Measurements from ENCODE around the gene TMCC2.

The TMCC2 gene

DNA sequence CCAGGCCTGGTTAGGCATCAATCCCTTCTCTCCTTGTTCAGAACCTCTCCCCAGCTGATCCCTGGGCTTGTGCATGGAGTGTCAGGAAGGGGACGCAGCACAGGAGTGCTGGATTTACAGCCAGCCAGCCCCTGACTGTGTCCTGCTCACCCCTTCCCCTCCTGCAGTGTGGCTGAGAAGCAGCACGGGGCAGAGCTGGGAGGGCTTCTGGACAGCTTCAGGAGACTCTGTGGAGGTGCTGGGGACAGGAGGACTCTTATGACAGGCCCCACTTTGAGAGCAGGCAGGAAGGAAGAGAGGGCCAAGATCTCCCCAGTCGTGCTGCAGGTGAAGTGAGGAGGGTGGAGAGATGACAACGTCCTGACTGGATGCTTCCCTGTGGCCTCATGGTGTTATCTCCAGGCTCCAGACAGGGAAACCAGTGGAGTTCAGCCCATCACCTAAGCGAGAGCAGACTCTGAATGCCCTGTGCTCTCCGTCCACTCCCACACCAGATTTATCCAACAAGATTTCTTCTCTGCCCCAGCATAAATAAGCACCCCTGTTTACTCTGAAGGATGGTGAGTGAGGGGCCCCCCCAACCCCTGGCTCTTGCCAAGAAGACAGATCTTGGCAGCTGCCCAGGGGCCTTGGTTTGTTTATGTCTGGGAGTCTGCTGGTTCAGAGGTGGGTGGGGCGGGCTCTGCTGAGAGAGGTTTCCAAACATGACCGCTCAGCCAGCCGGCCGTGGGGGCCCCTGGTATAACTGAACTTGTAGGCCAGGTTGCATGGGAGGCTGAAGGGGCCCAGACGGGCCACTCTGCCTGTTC, 21.3 kb downstream of the TMCC2 start:
- H4K91ac ChIP-seq (ENCODE audit: low read depth, low read length), result no peak overlapping the region
- DNase-seq, result no peak
- no peak overlapping the region for H2BK12ac ChIP-seq (ENCODE audit: low read length)
- H4K8ac ChIP-seq (ENCODE audit: low read depth, low read length), result no peak overlapping the region
- no peak overlapping the region for H3K18ac ChIP-seq (ENCODE audit: low read length)
- H2BK5ac ChIP-seq (ENCODE audit: low read depth, low read length, poor library complexity), result no peak overlapping the region
- no peak overlapping the region for H2AFZ ChIP-seq (ENCODE audit: insufficient read depth, low read length, poor library complexity)
- no peak overlapping the region for H4K12ac ChIP-seq (ENCODE audit: low read depth, low read length)
- H2BK120ac ChIP-seq (ENCODE audit: insufficient read depth, low read length, poor library complexity), result no peak overlapping the region
- no peaks in the 10 kb centered on the region for H3K36me3 ChIP-seq (ENCODE audit: control insufficient read depth in 1 of 2, insufficient read depth in 2 of 2, low read length in 2 of 2)
- H3K4me2 ChIP-seq (ENCODE audit: low read length), result no peak overlapping the region
- H2AK5ac ChIP-seq (ENCODE audit: low read length), result no peak overlapping the region
- no peaks in the 10 kb centered on the region for H3K79me1 ChIP-seq (ENCODE audit: low read length)
- no peak overlapping the region for H3K27ac ChIP-seq (ENCODE audit: low read depth, low read length)
- H3K4me3 ChIP-seq (ENCODE audit: low read depth, low read length), result no peak overlapping the region
- H3K27me3 ChIP-seq (ENCODE audit: insufficient read depth, low read length), result no peaks in the 10 kb centered on the region
- H3K9ac ChIP-seq (ENCODE audit: low read length), result no peak overlapping the region
- no peaks in the 10 kb centered on the region for H3K79me2 ChIP-seq (ENCODE audit: control insufficient read depth, insufficient read depth, low read length, poor library complexity)
- H3K4ac ChIP-seq (ENCODE audit: low read depth, low read length), result no peak overlapping the region
- WGBS (ENCODE audit: extremely low coverage, insufficient coverage, insufficient read length), result no CpG with 5 or more reads among the region's 11 CpGs
- no peak overlapping the region for H3K14ac ChIP-seq (ENCODE audit: low read length)
- peak overlapping the region; percentile 38 for H3K23ac ChIP-seq (ENCODE audit: low read length)
- H3K4me1 ChIP-seq (ENCODE audit: control insufficient read depth in 1 of 2, insufficient read depth in 2 of 2, low read length in 2 of 2), result peaks cover 0 to 4% of the 10 kb centered on the region in 2 experiments
- H3K9me3 ChIP-seq (ENCODE audit: insufficient read depth, low read depth, low read length), result no peaks in the 10 kb centered on the region

DNA sequence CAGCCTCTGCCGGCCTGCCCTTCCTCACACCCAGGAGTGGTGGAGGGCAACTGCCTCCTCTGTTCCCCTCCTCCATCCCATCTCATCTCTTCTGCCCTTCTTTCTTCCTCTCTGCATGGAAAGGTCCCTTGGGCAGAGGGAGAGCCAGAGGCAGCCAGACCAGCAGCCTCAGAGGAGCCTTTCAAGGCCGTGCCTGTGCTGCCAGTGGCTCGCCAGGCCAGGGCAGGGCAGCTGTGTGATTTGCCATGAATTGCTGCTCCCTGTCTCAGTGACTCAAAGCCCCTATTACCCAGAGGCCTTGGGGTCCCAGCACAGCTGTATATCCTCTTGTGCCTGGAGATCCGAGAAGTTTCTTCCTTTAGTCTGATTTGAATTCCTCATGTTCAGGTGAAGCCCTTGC, 21.9 kb downstream of the TMCC2 start:
- H3K4me2 ChIP-seq (ENCODE audit: low read length), result no peak overlapping the region
- H3K9me3 ChIP-seq (ENCODE audit: insufficient read depth, low read depth, low read length), result no peaks in the 10 kb centered on the region
- no peak overlapping the region for H3K4me3 ChIP-seq (ENCODE audit: low read depth, low read length)
- peaks cover 0 to 4% of the 10 kb centered on the region in 2 experiments for H3K4me1 ChIP-seq (ENCODE audit: control insufficient read depth in 1 of 2, insufficient read depth in 2 of 2, low read length in 2 of 2)
- no peaks in the 10 kb centered on the region for H3K79me2 ChIP-seq (ENCODE audit: control insufficient read depth, insufficient read depth, low read length, poor library complexity)
- H3K14ac ChIP-seq (ENCODE audit: low read length), result no peak overlapping the region
- H3K4ac ChIP-seq (ENCODE audit: low read depth, low read length), result no peak overlapping the region
- no peak overlapping the region for H3K23ac ChIP-seq (ENCODE audit: low read length)
- no peak overlapping the region for H3K9ac ChIP-seq (ENCODE audit: low read length)
- no peaks in the 10 kb centered on the region for H3K79me1 ChIP-seq (ENCODE audit: low read length)
- H2AK5ac ChIP-seq (ENCODE audit: low read length), result no peak overlapping the region
- no peak overlapping the region for H2BK120ac ChIP-seq (ENCODE audit: insufficient read depth, low read length, poor library complexity)
- H4K91ac ChIP-seq (ENCODE audit: low read depth, low read length), result no peak overlapping the region
- H4K8ac ChIP-seq (ENCODE audit: low read depth, low read length), result no peak overlapping the region
- no peaks in the 10 kb centered on the region for H3K27me3 ChIP-seq (ENCODE audit: insufficient read depth, low read length)
- no CpG with 5 or more reads among the region's 4 CpGs for WGBS (ENCODE audit: extremely low coverage, insufficient coverage, insufficient read length)
- H3K36me3 ChIP-seq (ENCODE audit: control insufficient read depth in 1 of 2, insufficient read depth in 2 of 2, low read length in 2 of 2), result no peaks in the 10 kb centered on the region
- DNase-seq, result no peak
- no peak overlapping the region for H2AFZ ChIP-seq (ENCODE audit: insufficient read depth, low read length, poor library complexity)
- H2BK5ac ChIP-seq (ENCODE audit: low read depth, low read length, poor library complexity), result no peak overlapping the region
- no peak overlapping the region for H3K27ac ChIP-seq (ENCODE audit: low read depth, low read length)
- H4K12ac ChIP-seq (ENCODE audit: low read depth, low read length), result no peak overlapping the region
- no peak overlapping the region for H2BK12ac ChIP-seq (ENCODE audit: low read length)
- no peak overlapping the region for H3K18ac ChIP-seq (ENCODE audit: low read length)

DNA sequence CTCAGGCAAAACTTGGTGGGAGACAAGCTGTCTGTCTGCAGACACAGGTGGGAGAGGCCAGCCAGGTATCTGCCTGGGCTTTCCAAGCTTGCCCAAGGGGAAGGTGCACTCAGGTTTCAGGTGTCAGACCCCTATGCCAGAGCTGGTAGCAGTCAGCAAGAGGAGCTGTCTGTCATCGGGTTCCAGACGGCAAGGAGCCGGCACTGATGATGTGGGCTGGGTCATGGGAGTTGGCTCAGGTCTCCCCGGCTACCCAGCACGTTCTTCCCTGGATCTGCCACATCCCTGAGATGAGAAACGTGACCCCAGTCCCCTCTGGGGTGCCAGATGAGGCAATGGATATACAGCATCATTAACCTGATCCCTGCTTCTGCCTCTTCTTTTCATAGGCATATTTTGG, 23.0 kb downstream of the TMCC2 start:
- DNase-seq, result no peak
- H3K9ac ChIP-seq (ENCODE audit: low read length), result no peak overlapping the region
- H3K79me1 ChIP-seq (ENCODE audit: low read length), result no peaks in the 10 kb centered on the region
- H3K27me3 ChIP-seq (ENCODE audit: insufficient read depth, low read length), result no peaks in the 10 kb centered on the region
- H4K12ac ChIP-seq (ENCODE audit: low read depth, low read length), result no peak overlapping the region
- H3K36me3 ChIP-seq (ENCODE audit: control insufficient read depth in 1 of 2, insufficient read depth in 2 of 2, low read length in 2 of 2), result no peaks in the 10 kb centered on the region
- H4K91ac ChIP-seq (ENCODE audit: low read depth, low read length), result no peak overlapping the region
- H3K4ac ChIP-seq (ENCODE audit: low read depth, low read length), result no peak overlapping the region
- H2BK120ac ChIP-seq (ENCODE audit: insufficient read depth, low read length, poor library complexity), result no peak overlapping the region
- H3K4me3 ChIP-seq (ENCODE audit: low read depth, low read length), result no peak overlapping the region
- H3K18ac ChIP-seq (ENCODE audit: low read length), result no peak overlapping the region
- H3K79me2 ChIP-seq (ENCODE audit: control insufficient read depth, insufficient read depth, low read length, poor library complexity), result no peaks in the 10 kb centered on the region
- WGBS (ENCODE audit: extremely low coverage, insufficient coverage, insufficient read length), result no CpG with 5 or more reads among the region's 6 CpGs
- H4K8ac ChIP-seq (ENCODE audit: low read depth, low read length), result no peak overlapping the region
- H2AFZ ChIP-seq (ENCODE audit: insufficient read depth, low read length, poor library complexity), result no peak overlapping the region
- H3K4me2 ChIP-seq (ENCODE audit: low read length), result no peak overlapping the region
- H3K23ac ChIP-seq (ENCODE audit: low read length), result no peak overlapping the region
- H3K9me3 ChIP-seq (ENCODE audit: insufficient read depth, low read depth, low read length), result no peaks in the 10 kb centered on the region
- no peak overlapping the region for H3K14ac ChIP-seq (ENCODE audit: low read length)
- no peak overlapping the region for H2AK5ac ChIP-seq (ENCODE audit: low read length)
- no peak overlapping the region for H2BK5ac ChIP-seq (ENCODE audit: low read depth, low read length, poor library complexity)
- peaks cover 0 to 4% of the 10 kb centered on the region in 2 experiments for H3K4me1 ChIP-seq (ENCODE audit: control insufficient read depth in 1 of 2, insufficient read depth in 2 of 2, low read length in 2 of 2)
- no peak overlapping the region for H3K27ac ChIP-seq (ENCODE audit: low read depth, low read length)
- no peak overlapping the region for H2BK12ac ChIP-seq (ENCODE audit: low read length)

- H3K14ac ChIP-seq (ENCODE audit: low read length), result no peak overlapping the region
- no peak overlapping the region for H2BK5ac ChIP-seq (ENCODE audit: low read depth, low read length, poor library complexity)
- H3K79me2 ChIP-seq (ENCODE audit: control insufficient read depth, insufficient read depth, low read length, poor library complexity), result no peaks in the 10 kb centered on the region
- H3K4me3 ChIP-seq (ENCODE audit: low read depth, low read length), result no peak overlapping the region
- H2BK120ac ChIP-seq (ENCODE audit: insufficient read depth, low read length, poor library complexity), result no peak overlapping the region
- no peak overlapping the region for H3K4me2 ChIP-seq (ENCODE audit: low read length)
- H3K23ac ChIP-seq (ENCODE audit: low read length), result no peak overlapping the region
- no peak overlapping the region for H3K18ac ChIP-seq (ENCODE audit: low read length)
- no peaks in the 10 kb centered on the region for H3K79me1 ChIP-seq (ENCODE audit: low read length)
- H3K36me3 ChIP-seq (ENCODE audit: control insufficient read depth in 1 of 2, insufficient read depth in 2 of 2, low read length in 2 of 2), result no peaks in the 10 kb centered on the region
- no peak overlapping the region for H3K27ac ChIP-seq (ENCODE audit: low read depth, low read length)
- peaks cover 0 to 4% of the 10 kb centered on the region in 2 experiments for H3K4me1 ChIP-seq (ENCODE audit: control insufficient read depth in 1 of 2, insufficient read depth in 2 of 2, low read length in 2 of 2)
- no peak overlapping the region for H4K91ac ChIP-seq (ENCODE audit: low read depth, low read length)
- no peak for DNase-seq
- no CpG with 5 or more reads among the region's 5 CpGs for WGBS (ENCODE audit: extremely low coverage, insufficient coverage, insufficient read length)
- H3K4ac ChIP-seq (ENCODE audit: low read depth, low read length), result no peak overlapping the region
- H2AFZ ChIP-seq (ENCODE audit: insufficient read depth, low read length, poor library complexity), result no peak overlapping the region
- no peak overlapping the region for H2BK12ac ChIP-seq (ENCODE audit: low read length)
- H2AK5ac ChIP-seq (ENCODE audit: low read length), result no peak overlapping the region
- H4K12ac ChIP-seq (ENCODE audit: low read depth, low read length), result no peak overlapping the region
- no peak overlapping the region for H3K9ac ChIP-seq (ENCODE audit: low read length)
- no peaks in the 10 kb centered on the region for H3K9me3 ChIP-seq (ENCODE audit: insufficient read depth, low read depth, low read length)
- no peak overlapping the region for H4K8ac ChIP-seq (ENCODE audit: low read depth, low read length)
- no peaks in the 10 kb centered on the region for H3K27me3 ChIP-seq (ENCODE audit: insufficient read depth, low read length)
These were observed 23.8 kb downstream of the TMCC2 start for GRCh38 chr1:205251576-205251975.
